Type B pancreatic cell (in vitro differentiated cells): ENCODE data around the gene KLF7. TPM values are rescaled to one million over a fixed set of nuclear protein-coding genes. Genes with fewer than 3 reads are reported as not detected.
A peak's percentile ranks its signal among the peaks of the same experiment; 100 is the strongest.

Experiments
- DNase-seq: peaks from one replicate; pipeline ENCODE4 v3.0.0; 2021; ENCODE audit warnings: mixed read lengths; ENCODE audit not compliant: unreplicated experiment; ENCODE audit errors: extremely low spot score
- H3K27ac Mint-ChIP-seq: 2 replicates; pipeline ENCODE4 v1.8.0; 2021; ENCODE audit warnings: mild to moderate bottlenecking, mixed read lengths
- H3K27me3 Mint-ChIP-seq: 2 replicates; pipeline ENCODE4 v1.8.0; 2021; ENCODE audit warnings: mixed read lengths
- H3K36me3 Mint-ChIP-seq: 2 replicates; pipeline ENCODE4 v1.8.0; 2021; ENCODE audit warnings: mixed read lengths
- H3K4me1 Mint-ChIP-seq: one replicate; pipeline ENCODE4 v1.8.0; 2021; ENCODE audit warnings: mixed read lengths; ENCODE audit not compliant: unreplicated experiment
- H3K4me3 Mint-ChIP-seq: 2 replicates; pipeline ENCODE4 v1.8.0; 2021; ENCODE audit warnings: mild to moderate bottlenecking, mixed read lengths
- H3K9me3 Mint-ChIP-seq: 2 replicates; pipeline ENCODE4 v1.8.0; 2021; ENCODE audit warnings: mixed read lengths
- long read RNA-seq: library from polyadenylated mRNA; unstranded; transcript quantifications from one replicate; pipeline ENCODE4 v2.0.0, GENCODE V29; 2020
- total RNA-seq: library from RNA; stranded (reverse); gene quantifications from 2 replicates; pipeline ENCODE4 v1.2.1, GENCODE V29; 2021; ENCODE audit warnings: low replicate concordance
- TF ChIP-seq, protein P1 (sequence below): fragments of 200-600 bp; sonication (generic); conservative IDR thresholded peaks from 2 replicates; pipeline ENCODE4 v1.5.0; 2021; ENCODE audit warnings: antibody characterized with exemption, mild to moderate bottlenecking

KLF7 gene
- 20.3 and 24.1 TPM in 2 replicates for total RNA-seq
- long read RNA-seq, full-length matches to known transcripts: 12 of 26 reads
- long read RNA-seq, partial matches to known transcripts: 9 of 26 reads
- long read RNA-seq, other reads (novel, unspliced or antisense): 5 of 26 reads

DNA sequence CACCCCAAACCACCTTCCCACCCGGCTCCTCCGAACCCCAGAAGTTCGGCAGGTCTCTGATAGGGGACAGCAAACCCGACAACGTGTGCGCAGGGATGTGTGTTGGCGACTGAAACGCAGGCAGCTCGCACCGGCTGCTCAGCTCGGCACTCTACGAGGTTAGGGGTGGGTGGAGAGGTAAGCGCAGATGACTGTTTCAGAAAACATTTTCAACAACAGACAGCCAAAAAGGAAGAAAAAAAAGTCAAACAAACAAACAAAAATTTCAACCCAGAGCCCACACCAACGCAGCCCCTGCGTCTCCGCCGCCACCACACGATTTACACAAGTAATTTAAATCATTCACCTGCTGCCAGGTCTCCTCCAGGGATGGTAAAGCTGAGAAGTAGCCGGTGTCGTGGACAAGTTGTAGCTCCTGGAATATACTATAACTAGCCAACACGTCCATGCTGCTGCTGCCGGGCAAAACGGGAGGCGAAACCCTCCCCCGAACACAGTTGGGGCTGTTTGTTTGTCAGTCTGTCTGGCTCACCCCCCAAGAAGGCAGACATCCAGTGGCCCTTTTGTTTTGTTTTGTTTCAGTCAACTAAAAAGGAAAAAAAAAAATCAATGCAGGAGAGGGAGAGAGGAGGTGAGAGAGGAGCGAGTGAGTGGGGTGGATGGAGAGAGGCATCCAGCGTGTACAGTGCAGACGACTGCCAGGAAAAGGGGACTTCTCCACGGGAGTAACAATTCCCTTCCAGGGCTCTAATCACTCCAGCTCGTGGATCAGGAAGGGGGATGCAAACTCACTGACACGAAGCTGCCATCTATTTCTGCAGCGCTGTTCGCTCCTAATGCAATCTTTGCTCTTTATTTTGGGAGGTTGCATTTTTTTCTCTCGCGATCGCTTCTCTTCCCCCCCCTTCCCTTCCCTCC is at the start of gene KLF7:
TSS of gene KLF7 (minus strand) at position 828 of the 918 bp plus-strand sequence. CDS start at position 448, 380 bp downstream.
- peaks cover 36% of the 10 kb centered on the region for H3K4me1 Mint-ChIP-seq
- TF ChIP-seq, protein P1, sequence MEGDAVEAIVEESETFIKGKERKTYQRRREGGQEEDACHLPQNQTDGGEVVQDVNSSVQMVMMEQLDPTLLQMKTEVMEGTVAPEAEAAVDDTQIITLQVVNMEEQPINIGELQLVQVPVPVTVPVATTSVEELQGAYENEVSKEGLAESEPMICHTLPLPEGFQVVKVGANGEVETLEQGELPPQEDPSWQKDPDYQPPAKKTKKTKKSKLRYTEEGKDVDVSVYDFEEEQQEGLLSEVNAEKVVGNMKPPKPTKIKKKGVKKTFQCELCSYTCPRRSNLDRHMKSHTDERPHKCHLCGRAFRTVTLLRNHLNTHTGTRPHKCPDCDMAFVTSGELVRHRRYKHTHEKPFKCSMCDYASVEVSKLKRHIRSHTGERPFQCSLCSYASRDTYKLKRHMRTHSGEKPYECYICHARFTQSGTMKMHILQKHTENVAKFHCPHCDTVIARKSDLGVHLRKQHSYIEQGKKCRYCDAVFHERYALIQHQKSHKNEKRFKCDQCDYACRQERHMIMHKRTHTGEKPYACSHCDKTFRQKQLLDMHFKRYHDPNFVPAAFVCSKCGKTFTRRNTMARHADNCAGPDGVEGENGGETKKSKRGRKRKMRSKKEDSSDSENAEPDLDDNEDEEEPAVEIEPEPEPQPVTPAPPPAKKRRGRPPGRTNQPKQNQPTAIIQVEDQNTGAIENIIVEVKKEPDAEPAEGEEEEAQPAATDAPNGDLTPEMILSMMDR: no peak
- H3K9me3 Mint-ChIP-seq: peaks cover 7% of the 10 kb centered on the region

GRCh38 chr2:207215308-207215707 is 49.6 kb upstream of the KLF7 start:
- Mint-ChIP-seq H3K27ac (no peak overlapping the region), H3K36me3 (no peaks in the 10 kb centered on the region), H3K27me3 (peaks cover 3% of the 10 kb centered on the region), H3K4me3 (no peak overlapping the region), H3K9me3 (no peaks in the 10 kb centered on the region), H3K4me1 (peaks cover 9% of the 10 kb centered on the region)
- TF ChIP-seq, protein P1: no peak
- DNase-seq: no peak

More for the DNA sequence above, at the start of gene KLF7:
- H3K27me3 Mint-ChIP-seq: no peaks in the 10 kb centered on the region
- peak within 1 kb of the TSS; percentile 98 for H3K27ac Mint-ChIP-seq
- no peak for DNase-seq
- peak within 1 kb of the TSS; percentile 99 for H3K4me3 Mint-ChIP-seq
- H3K36me3 Mint-ChIP-seq: no peaks in the 10 kb centered on the region

DNA sequence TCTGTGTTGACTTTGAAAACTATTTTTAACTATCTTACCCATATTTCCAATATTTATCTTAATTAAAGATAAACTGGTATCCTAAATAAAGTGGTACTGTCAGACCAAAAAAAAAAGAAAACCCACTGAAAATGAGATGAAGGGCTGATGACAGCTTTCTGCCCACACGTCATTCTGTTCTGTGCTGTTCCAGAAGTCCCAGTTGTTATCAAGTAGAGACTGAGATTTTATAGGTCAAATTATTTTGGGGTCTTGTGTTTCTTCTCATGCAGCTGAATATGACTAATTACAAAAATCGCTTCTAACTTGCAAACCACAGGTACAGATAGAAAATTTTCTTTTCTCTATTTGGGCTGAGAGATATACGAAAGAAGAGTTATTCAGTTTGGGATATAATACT is 48.7 kb upstream of the KLF7 start:
- no peak for DNase-seq
- Mint-ChIP-seq H3K27ac (no peak overlapping the region), H3K4me1 (peaks cover 4% of the 10 kb centered on the region), H3K9me3 (no peaks in the 10 kb centered on the region), H3K27me3 (no peaks in the 10 kb centered on the region), H3K36me3 (no peaks in the 10 kb centered on the region), H3K4me3 (no peak overlapping the region)
- TF ChIP-seq, protein P1: no peak

DNA sequence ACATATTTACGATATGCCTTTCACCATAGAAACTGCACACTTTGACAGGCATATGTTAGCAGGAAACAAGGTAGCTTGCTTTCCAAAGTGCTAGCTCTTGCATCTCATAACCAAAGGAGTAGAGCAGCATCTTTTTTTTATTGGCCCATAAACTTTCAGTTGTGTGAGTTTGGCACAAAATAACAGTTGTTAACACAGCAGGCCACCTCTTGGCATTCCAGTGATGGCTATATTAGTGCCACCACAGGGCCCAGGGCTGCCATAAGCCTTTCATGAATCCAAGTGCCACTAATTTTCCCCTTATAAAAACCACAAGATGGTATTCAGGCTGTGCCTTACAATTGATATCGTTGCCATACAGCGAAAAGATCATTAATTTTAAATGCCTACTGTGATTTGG is 40.3 kb upstream of the KLF7 start:
- no peaks in the 10 kb centered on the region for H3K27me3 Mint-ChIP-seq
- no peaks in the 10 kb centered on the region for H3K9me3 Mint-ChIP-seq
- no peaks in the 10 kb centered on the region for H3K36me3 Mint-ChIP-seq
- no peaks in the 10 kb centered on the region for H3K4me1 Mint-ChIP-seq
- no peak overlapping the region for H3K4me3 Mint-ChIP-seq
- no peak overlapping the region for H3K27ac Mint-ChIP-seq
- TF ChIP-seq, protein P1: no peak
- no peak for DNase-seq

- H3K27me3 Mint-ChIP-seq: no peaks in the 10 kb centered on the region
- DNase-seq: no peak
- H3K9me3 Mint-ChIP-seq: no peaks in the 10 kb centered on the region
- TF ChIP-seq, protein P1: no peak
- no peaks in the 10 kb centered on the region for H3K36me3 Mint-ChIP-seq
- no peak overlapping the region for H3K27ac Mint-ChIP-seq
- H3K4me3 Mint-ChIP-seq: no peak overlapping the region
- H3K4me1 Mint-ChIP-seq: no peaks in the 10 kb centered on the region
These were observed 39.6 kb upstream of the KLF7 start for GRCh38 chr2:207205173-207205957.
